K562 (cell line): ENCODE measurements around the gene CARD9. TPM values are rescaled to one million over a fixed set of nuclear protein-coding genes. Genes with fewer than 3 reads are reported as not detected.

Experiments used
- BHLHE40 ChIP-seq: IDR thresholded peaks from 2 replicates; pipeline ENCODE4 v1.6.1; 2011; ENCODE audit warnings: low read length, improper control_type of control experiment
- CCNT2 ChIP-seq: IDR thresholded peaks from 2 replicates; pipeline ENCODE4 v1.6.1; 2011; ENCODE audit warnings: borderline replicate concordance, low read depth, mild to moderate bottlenecking, moderate library complexity, mixed read lengths, low read length; ENCODE audit not compliant: insufficient read length; ENCODE audit errors: extremely low read depth
- ESRRB ChIP-seq: fragments of 250-450 bp; sonication (Bioruptor Pico); IDR thresholded peaks from 2 replicates; pipeline ENCODE4 v1.5.0; 2020; ENCODE audit warnings: mild to moderate bottlenecking, moderate library complexity, borderline replicate concordance
- HLTF ChIP-seq: fragments of 450-650 bp; IDR thresholded peaks from 2 replicates; pipeline ENCODE4 v1.6.1; 2016
- KDM4B ChIP-seq, 2 experiments: fragments of 450-650 bp in 1 of 2; sonication (generic) in 1 of 2; IDR thresholded peaks; 2 replicates each; pipeline ENCODE4 v1.6.1; 2016 to 2017; ENCODE audit warnings: borderline replicate concordance in 2 of 2, antibody characterized with exemption in 1 of 2, low read depth in 1 of 2, mild to moderate bottlenecking in 1 of 2
- NFE2L1 ChIP-seq: fragments of 450-650 bp; IDR thresholded peaks from 2 replicates; pipeline ENCODE4 v1.6.1; 2016; ENCODE audit warnings: missing genetic modification characterization, low read depth, mild to moderate bottlenecking, missing compliant biosample characterization, moderate library complexity, borderline replicate concordance
- OTX1 ChIP-seq: fragments of 450-650 bp; formaldehyde crosslinking; IDR thresholded peaks from 2 replicates; pipeline ENCODE4 v1.4.0; 2022; ENCODE audit warnings: mild to moderate bottlenecking
- POLR2G ChIP-seq: fragments of 200-400 bp; formaldehyde crosslinking; IDR thresholded peaks from 2 replicates; pipeline ENCODE4 v1.6.1; 2017; ENCODE audit warnings: low read depth, mild to moderate bottlenecking, antibody characterized with exemption, low read length, moderate library complexity
- SAFB ChIP-seq: fragments of 200-400 bp; formaldehyde crosslinking; IDR thresholded peaks from 2 replicates; pipeline ENCODE4 v1.6.1; 2017; ENCODE audit warnings: low read depth, low read length, borderline replicate concordance
- SPI1 ChIP-seq: IDR thresholded peaks from 2 replicates; pipeline ENCODE4 v1.6.1; 2011; ENCODE audit warnings: low read depth, low read length, control low read depth, borderline replicate concordance
- SREBF2 ChIP-seq: sonication (generic); formaldehyde crosslinking; IDR thresholded peaks from 2 replicates; pipeline ENCODE4 v1.4.0; 2020; ENCODE audit warnings: mild to moderate bottlenecking, missing genetic modification reagents
- SUPT5H ChIP-seq: fragments of 450-650 bp; IDR thresholded peaks from 2 replicates; pipeline ENCODE4 v1.6.1; 2016
- TCF3 ChIP-seq: sonication (generic); formaldehyde crosslinking; IDR thresholded peaks from 2 replicates; pipeline ENCODE4 v1.4.0; 2020; ENCODE audit warnings: mild to moderate bottlenecking, missing genetic modification reagents
- TEAD1 ChIP-seq, 2 experiments: fragments of 450-650 bp in 1 of 2; sonication (generic) in 1 of 2; formaldehyde crosslinking; IDR thresholded peaks; 2 replicates each; pipeline versions ENCODE4 v1.4.0 to v1.8.0; 2020 to 2022; ENCODE audit warnings: mild to moderate bottlenecking in 2 of 2, missing genetic modification reagents in 1 of 2
- U2AF1 ChIP-seq: fragments of 200-400 bp; formaldehyde crosslinking; optimal IDR thresholded peaks from 2 replicates; pipeline ENCODE3; 2017; ENCODE audit warnings: mild to moderate bottlenecking, low read depth, low read length, moderate library complexity
- ZNF830 ChIP-seq: fragments of 250-450 bp; sonication (Bioruptor Pico); IDR thresholded peaks from 2 replicates; pipeline ENCODE4 v1.5.0; 2021; ENCODE audit warnings: mild to moderate bottlenecking
- polyA plus RNA-seq, 8 experiments: library from polyadenylated mRNA; depleted of rRNA in 4 of 8; stranded (reverse) in 5 of 8; unstranded in 3 of 8; fragments of >200 nt; fragmentation: Nextera tagmentation in 2 of 8; fragmentation: Illumina TruSeq in 1 of 8; extraction: Ambion mirVana in 2 of 8; extraction: Trizol in 1 of 8; gene quantifications; 2 replicates each; pipeline versions ENCODE4 v1.2.1 to v1.2.3, GENCODE V29; 2011 to 2014; ENCODE audit warnings: inconsistent platforms in 1 of 8, missing spikeins in 1 of 8
- total RNA-seq, 7 experiments: library from RNA; depleted of rRNA in 6 of 7; stranded (reverse); fragments of >200 nt in 6 of 7; fragmentation: Illumina TruSeq in 2 of 7; extraction: Trizol in 2 of 7; gene quantifications; 2 replicates each; pipeline versions ENCODE4 v1.2.1 to v1.2.3, GENCODE V29; 2011 to 2021; ENCODE audit warnings: low replicate concordance in 1 of 7
- TF ChIP-seq, protein P1 (sequence below): fragments of 250-450 bp; sonication (Bioruptor Pico); IDR thresholded peaks from 2 replicates; pipeline ENCODE4 v1.4.0; 2020; ENCODE audit warnings: borderline replicate concordance
- TF ChIP-seq, protein P2 (sequence below): fragments of 250-450 bp; sonication (Bioruptor Pico); IDR thresholded peaks from 2 replicates; pipeline ENCODE4 v1.5.0; 2021; ENCODE audit warnings: mild to moderate bottlenecking, moderate library complexity
- TF ChIP-seq, protein P3 (sequence below): sonication (generic); formaldehyde crosslinking; IDR thresholded peaks from 2 replicates; pipeline ENCODE4 v1.8.0; 2022; ENCODE audit warnings: missing genetic modification reagents, mild to moderate bottlenecking, moderate library complexity, borderline replicate concordance
- TF ChIP-seq, protein P4 (sequence below): fragments of 450-650 bp; formaldehyde crosslinking; IDR thresholded peaks from 2 replicates; pipeline ENCODE4 v1.4.0; 2022; ENCODE audit warnings: missing genetic modification characterization

Gene CARD9
- total and polyA plus RNA-seq, 9 of the 15 experiments (the other 6 are each of a cell fraction or from before 2014, with no cell fraction given) = 1.7 to 53.0 (median 9.7) TPM

DNA sequence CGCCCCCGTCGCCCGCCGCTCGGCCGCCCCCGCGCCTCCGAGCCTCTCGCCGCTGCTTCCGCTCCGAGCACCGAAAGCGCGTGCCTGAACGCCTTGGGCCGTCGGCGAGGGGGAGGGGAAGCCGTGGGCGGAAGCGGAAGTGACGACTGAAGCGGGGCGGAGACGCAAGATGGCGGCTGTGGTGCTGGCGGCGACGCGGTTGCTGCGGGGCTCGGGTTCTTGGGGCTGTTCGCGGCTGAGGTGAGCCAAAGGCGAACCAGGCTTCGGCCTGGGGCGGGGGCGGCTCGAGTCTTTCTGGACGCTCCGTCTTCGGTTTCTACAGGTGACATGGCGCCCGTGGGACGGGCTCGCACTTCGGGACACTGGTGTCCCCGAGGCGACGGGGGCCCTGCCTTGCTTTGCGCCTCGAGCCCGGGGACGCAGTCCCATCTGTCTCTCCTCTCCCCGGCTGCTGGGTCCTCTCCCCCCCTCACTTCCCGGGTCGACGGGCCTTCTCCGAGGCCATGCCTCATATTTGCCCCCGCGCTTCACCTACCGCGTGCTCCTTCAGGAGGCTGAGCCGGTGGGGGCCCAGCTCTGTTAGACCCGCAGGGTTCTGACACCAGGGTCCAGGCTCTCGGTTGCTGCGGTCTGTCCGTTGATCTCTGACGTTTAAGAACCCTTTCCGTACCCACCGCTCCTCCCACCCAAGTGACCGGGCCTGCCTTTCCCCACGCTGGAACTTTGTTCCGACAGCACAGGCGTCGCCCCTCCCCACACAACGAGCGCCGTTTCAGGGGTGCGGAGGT lies 37.2 kb upstream of the CARD9 start, which contains the start of the genes ENTR1 and PMPCA (continued):
- peak; percentile 91 for TF ChIP-seq POLR2G
- TF ChIP-seq, protein P1, sequence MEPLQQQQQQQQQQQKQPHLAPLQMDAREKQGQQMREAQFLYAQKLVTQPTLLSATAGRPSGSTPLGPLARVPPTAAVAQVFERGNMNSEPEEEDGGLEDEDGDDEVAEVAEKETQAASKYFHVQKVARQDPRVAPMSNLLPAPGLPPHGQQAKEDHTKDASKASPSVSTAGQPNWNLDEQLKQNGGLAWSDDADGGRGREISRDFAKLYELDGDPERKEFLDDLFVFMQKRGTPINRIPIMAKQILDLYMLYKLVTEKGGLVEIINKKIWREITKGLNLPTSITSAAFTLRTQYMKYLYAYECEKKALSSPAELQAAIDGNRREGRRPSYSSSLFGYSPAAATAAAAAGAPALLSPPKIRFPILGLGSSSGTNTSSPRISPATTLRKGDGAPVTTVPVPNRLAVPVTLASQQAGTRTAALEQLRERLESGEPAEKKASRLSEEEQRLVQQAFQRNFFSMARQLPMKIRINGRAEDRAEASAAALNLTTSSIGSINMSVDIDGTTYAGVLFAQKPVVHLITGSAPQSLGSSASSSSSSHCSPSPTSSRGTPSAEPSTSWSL (CRISPR knock-in tag) = peak; percentile 21; the same call in 1 of the 2 replicates
- peak; percentile 54; the same call in 1 of the 2 replicates for TF ChIP-seq OTX1 (CRISPR knock-in tag)
- no peak for TF ChIP-seq ZNF830
- 0 out of 2 replicates have a peak, but pooled peaks have one; percentile 33 for TF ChIP-seq SAFB
- TF ChIP-seq, protein P2, sequence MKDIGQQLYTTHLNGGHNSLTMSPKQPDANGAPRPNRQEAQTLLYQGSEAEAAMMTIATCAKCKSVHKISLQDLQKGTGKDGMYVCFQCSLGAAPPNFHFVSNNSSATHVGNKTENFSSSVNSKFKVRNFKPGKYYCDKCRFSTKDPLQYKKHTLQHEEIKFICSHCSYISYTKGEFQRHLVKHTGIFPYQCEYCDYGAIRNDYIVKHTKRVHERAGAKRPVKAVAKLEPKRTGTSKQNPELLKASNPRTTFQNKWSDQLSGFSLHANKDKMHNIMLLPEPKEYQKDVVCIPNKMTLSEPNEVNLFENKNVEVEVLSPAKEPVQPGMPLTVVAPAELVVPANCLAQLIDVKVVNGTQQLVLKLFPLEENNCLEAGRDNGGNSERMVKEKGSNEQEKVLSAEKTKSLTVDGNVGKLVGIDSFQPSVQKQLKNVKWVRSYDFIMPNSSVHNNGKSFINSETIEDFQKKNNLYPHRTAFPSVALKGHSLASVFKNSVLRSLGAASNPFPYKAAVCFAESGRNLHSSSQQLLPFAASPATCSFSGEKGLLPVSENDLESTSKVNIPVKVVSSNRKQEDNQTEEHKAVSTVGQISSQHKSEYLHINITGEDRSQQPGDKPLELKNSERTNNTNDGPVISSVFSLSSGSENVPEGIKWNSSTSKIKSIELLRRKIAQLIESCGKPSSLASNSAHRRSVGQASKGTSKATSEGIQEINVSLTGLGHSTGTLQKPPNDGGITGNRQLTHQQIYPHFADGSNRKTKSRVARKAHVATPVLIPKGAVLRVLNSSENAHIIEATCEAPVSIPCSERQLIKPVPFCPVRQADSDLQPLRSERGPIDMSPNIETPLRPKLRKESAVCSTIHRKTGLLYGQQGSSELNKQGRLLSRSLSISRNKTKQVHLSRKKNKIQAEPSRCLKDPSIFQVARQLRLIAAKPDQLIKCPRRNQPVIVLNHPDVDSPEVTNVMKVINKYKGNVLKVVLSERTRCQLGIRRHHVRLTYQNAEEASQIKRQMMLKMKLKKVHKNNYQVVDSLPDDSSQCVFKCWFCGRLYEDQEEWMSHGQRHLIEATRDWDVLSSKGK (CRISPR knock-in tag) = no peak
- TF ChIP-seq TCF3 (CRISPR knock-in tag) = no peak
- TF ChIP-seq, protein P3, sequence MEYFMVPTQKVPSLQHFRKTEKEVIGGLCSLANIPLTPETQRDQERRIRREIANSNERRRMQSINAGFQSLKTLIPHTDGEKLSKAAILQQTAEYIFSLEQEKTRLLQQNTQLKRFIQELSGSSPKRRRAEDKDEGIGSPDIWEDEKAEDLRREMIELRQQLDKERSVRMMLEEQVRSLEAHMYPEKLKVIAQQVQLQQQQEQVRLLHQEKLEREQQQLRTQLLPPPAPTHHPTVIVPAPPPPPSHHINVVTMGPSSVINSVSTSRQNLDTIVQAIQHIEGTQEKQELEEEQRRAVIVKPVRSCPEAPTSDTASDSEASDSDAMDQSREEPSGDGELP (CRISPR knock-in tag) = peak; percentile 20
- peak; percentile 36 for TF ChIP-seq CCNT2
- TF ChIP-seq NFE2L1 (tag) = no peak
- peak; percentile 82 for TF ChIP-seq U2AF1
- peak in 1 of 2 experiments; percentile 83; a peak in 2 of 4 replicates for TF ChIP-seq KDM4B (IDR thresholded peaks at IDR 0.05; ENCODE audit: borderline replicate concordance in 2 of 2, low read depth in 1 of 2)
- TF ChIP-seq ESRRB (CRISPR knock-in tag) = no peak
- peak; percentile 57; the same call in 1 of the 2 replicates for TF ChIP-seq HLTF
- peak; percentile 77 for TF ChIP-seq BHLHE40
- TF ChIP-seq TEAD1 (CRISPR knock-in tag; IDR thresholded peaks at IDR 0.05) = no peak
- no peak for TF ChIP-seq SREBF2 (CRISPR knock-in tag)
- peak; percentile 96 for TF ChIP-seq SUPT5H
- TF ChIP-seq, protein P4, sequence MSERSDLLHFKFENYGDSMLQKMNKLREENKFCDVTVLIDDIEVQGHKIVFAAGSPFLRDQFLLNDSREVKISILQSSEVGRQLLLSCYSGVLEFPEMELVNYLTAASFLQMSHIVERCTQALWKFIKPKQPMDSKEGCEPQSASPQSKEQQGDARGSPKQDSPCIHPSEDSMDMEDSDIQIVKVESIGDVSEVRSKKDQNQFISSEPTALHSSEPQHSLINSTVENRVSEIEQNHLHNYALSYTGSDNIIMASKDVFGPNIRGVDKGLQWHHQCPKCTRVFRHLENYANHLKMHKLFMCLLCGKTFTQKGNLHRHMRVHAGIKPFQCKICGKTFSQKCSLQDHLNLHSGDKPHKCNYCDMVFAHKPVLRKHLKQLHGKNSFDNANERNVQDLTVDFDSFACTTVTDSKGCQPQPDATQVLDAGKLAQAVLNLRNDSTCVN (CRISPR knock-in tag) = no peak
- TF ChIP-seq SPI1 = peak; percentile 90
